Adipocyte (in vitro differentiated cells): ENCODE data around the gene ARL4D.

Source experiments
- DNase-seq: peaks from one replicate; pipeline ENCODE4 v3.0.0-alpha.2; 2015; ENCODE audit warnings: low read depth
- H3K27me3 ChIP-seq: replicated peaks from 2 replicates; pipeline ENCODE4 v1.7.0; 2013; ENCODE audit warnings: mild to moderate bottlenecking, low read length, moderate library complexity; ENCODE audit not compliant: control insufficient read depth, insufficient read depth
- H3K36me3 ChIP-seq: 2 replicates; pipeline ENCODE4 v1.7.0; 2013; ENCODE audit warnings: low read length, mild to moderate bottlenecking, moderate library complexity; ENCODE audit not compliant: control insufficient read depth, insufficient read depth, severe bottlenecking
- H3K4me1 ChIP-seq: 2 replicates; pipeline ENCODE4 v1.7.0; 2013; ENCODE audit warnings: mild to moderate bottlenecking, low read length, moderate library complexity; ENCODE audit not compliant: control insufficient read depth, insufficient read depth
- H3K4me3 ChIP-seq: 2 replicates; pipeline ENCODE4 v1.7.0; 2013; ENCODE audit warnings: mild to moderate bottlenecking, low read length, moderate library complexity
- H3K9ac ChIP-seq: 2 replicates; pipeline ENCODE4 v1.7.0; 2013; ENCODE audit warnings: mild to moderate bottlenecking, low read length, moderate library complexity
- H3K9me3 ChIP-seq: 2 replicates; pipeline ENCODE4 v1.7.0; 2013; ENCODE audit warnings: mild to moderate bottlenecking, low read length, moderate library complexity; ENCODE audit not compliant: control insufficient read depth

The ARL4D gene

GRCh38 chr17:43437756-43438155 is 39.0 kb downstream of the ARL4D start:
- Histone ChIP-seq H3K27me3 (no peaks in the 10 kb centered on the region), H3K4me3 (no peak overlapping the region), H3K9me3 (no peaks in the 10 kb centered on the region), H3K9ac (no peak overlapping the region), H3K36me3 (no peaks in the 10 kb centered on the region), H3K4me1 (peaks cover 18% of the 10 kb centered on the region)
- no peak for DNase-seq

DNA sequence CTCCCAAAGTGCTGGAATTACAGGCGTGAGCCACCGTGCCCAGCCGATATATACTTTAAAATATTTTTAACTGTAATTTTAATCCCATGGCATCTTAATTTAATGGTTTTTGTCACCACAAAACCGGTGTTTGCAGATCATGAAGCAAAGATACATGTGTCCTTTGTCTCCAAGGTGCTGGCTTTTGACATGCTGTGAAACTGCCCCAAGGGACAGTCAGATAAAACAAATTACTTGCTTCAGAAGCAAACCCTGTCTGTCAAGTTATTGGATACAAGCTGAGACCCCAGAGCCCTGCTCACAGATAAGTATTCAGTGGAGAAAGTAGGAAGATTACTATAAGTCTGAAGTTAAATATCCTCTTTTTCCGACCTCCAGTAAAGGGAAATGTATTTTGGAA is 39.8 kb downstream of the ARL4D start:
- Histone ChIP-seq H3K4me3 (no peak overlapping the region), H3K9me3 (no peaks in the 10 kb centered on the region), H3K36me3 (no peaks in the 10 kb centered on the region), H3K27me3 (no peaks in the 10 kb centered on the region), H3K4me1 (peaks cover 14% of the 10 kb centered on the region), H3K9ac (no peak overlapping the region)
- DNase-seq, result no peak

- Histone ChIP-seq H3K4me3 (no peak overlapping the region), H3K9me3 (no peaks in the 10 kb centered on the region), H3K9ac (no peak overlapping the region), H3K4me1 (peaks cover 14% of the 10 kb centered on the region), H3K27me3 (no peaks in the 10 kb centered on the region), H3K36me3 (no peaks in the 10 kb centered on the region)
- DNase-seq, result no peak
Measured at GRCh38 chr17:43439041-43439440, 40.2 kb downstream of the ARL4D start.

DNA sequence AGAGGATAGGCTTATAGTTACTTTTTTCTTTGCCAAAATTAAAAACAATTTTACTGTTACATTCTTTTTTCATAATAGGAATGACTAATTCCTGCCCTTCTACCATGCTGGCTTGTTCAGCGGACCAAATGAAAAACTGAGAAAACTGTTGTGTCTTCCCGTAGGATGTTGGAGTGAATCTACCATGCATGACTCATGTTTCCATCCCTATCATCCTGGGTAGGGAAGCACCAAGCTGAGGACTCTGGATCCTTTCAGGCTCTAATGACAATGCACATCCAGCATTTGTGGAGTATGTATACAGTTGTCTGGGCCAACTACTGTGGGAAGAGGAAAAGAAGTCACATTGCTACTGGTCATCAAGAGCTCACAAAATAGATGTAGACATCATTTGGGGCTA is 43.9 kb downstream of the ARL4D start:
- H3K4me3 ChIP-seq, result no peak overlapping the region
- H3K9me3 ChIP-seq, result no peaks in the 10 kb centered on the region
- H3K9ac ChIP-seq, result no peak overlapping the region
- no peaks in the 10 kb centered on the region for H3K36me3 ChIP-seq
- no peaks in the 10 kb centered on the region for H3K27me3 ChIP-seq
- peak; percentile 26 for DNase-seq
- H3K4me1 ChIP-seq, result peaks cover 15% of the 10 kb centered on the region

- no peak overlapping the region for H3K4me3 ChIP-seq
- H3K4me1 ChIP-seq, result peaks cover 19% of the 10 kb centered on the region
- H3K36me3 ChIP-seq, result no peaks in the 10 kb centered on the region
- no peak overlapping the region for H3K9ac ChIP-seq
- no peaks in the 10 kb centered on the region for H3K27me3 ChIP-seq
- no peak for DNase-seq
- no peaks in the 10 kb centered on the region for H3K9me3 ChIP-seq
Measured at GRCh38 chr17:43443381-43443780, 44.6 kb downstream of the ARL4D start.

DNA sequence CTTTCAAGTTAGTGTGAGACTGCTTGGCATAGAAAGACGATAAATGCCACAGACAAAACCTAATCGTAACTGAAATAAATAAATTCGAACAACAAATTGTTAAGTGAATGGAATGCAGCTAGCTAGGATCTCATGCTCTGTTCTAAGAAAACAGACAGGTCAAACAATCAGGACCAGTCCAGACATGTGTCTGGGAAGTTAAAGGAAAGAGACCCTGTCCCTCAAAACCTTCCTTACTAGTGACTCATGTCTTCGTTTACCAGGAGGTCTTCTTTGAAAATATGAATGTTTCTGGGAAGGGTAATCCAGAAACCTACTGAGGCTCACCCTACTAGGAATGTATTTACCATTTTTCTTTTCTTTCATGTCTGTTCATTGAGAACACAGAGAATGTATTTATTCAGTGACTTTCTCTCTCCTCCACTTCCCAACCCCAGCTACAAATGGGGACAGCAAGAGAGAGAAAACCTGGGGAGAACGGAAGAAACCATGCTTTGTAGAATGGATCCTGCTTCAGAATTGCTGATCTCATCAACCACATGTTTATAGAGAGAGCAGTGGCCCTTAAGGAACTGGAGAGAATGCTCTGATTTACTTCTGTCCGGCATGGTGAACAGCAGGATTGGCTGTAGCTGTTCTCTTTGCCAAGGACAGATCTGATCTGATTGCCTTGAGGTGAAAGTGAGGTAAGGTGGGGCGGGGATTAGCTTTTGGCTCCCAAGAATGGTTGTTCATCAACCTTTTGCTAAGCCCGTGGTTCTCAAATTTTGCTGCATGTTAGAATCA is 45.6 kb downstream of the ARL4D start:
- H3K27me3 ChIP-seq, result no peaks in the 10 kb centered on the region
- H3K36me3 ChIP-seq, result no peaks in the 10 kb centered on the region
- H3K4me3 ChIP-seq, result no peak overlapping the region
- peak; percentile 37 for DNase-seq
- no peak overlapping the region for H3K9ac ChIP-seq
- no peaks in the 10 kb centered on the region for H3K9me3 ChIP-seq
- peaks cover 26% of the 10 kb centered on the region for H3K4me1 ChIP-seq

DNA sequence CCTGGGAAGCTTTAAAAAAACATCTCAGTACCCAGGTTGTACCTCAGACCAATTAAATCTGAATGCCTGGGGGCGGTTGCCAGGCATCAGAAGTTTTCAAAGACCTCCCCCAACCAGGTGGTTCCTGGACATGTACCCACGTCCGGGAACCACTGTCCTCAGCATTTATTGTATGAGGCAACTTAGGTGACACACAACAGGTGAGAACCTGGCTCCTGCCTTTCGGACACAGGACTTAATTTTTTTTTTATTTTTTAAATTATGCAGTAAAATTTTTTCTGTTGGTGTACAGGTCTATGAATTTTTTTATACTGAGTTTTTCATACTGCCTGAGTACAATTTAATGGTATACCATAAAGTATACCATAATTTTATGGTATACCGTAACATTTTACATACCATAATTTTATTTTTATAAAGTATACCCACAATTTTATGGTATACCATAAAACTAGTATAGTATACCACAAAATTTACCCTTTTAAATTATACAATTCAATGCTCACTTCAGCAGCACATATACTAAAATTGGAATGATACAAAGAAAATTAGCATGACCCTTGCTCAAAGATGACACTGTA is 46.3 kb downstream of the ARL4D start:
- no peak for DNase-seq
- Histone ChIP-seq H3K9me3 (no peaks in the 10 kb centered on the region), H3K27me3 (no peaks in the 10 kb centered on the region), H3K4me3 (no peak overlapping the region), H3K9ac (no peak overlapping the region), H3K36me3 (no peaks in the 10 kb centered on the region), H3K4me1 (peaks cover 32% of the 10 kb centered on the region)

- H3K4me1 ChIP-seq, result peaks cover 33% of the 10 kb centered on the region
- H3K36me3 ChIP-seq, result no peaks in the 10 kb centered on the region
- no peak overlapping the region for H3K4me3 ChIP-seq
- no peak overlapping the region for H3K9ac ChIP-seq
- H3K9me3 ChIP-seq, result no peaks in the 10 kb centered on the region
- no peak for DNase-seq
- no peaks in the 10 kb centered on the region for H3K27me3 ChIP-seq
Measured at GRCh38 chr17:43446773-43447172, 48.0 kb downstream of the ARL4D start.

DNA sequence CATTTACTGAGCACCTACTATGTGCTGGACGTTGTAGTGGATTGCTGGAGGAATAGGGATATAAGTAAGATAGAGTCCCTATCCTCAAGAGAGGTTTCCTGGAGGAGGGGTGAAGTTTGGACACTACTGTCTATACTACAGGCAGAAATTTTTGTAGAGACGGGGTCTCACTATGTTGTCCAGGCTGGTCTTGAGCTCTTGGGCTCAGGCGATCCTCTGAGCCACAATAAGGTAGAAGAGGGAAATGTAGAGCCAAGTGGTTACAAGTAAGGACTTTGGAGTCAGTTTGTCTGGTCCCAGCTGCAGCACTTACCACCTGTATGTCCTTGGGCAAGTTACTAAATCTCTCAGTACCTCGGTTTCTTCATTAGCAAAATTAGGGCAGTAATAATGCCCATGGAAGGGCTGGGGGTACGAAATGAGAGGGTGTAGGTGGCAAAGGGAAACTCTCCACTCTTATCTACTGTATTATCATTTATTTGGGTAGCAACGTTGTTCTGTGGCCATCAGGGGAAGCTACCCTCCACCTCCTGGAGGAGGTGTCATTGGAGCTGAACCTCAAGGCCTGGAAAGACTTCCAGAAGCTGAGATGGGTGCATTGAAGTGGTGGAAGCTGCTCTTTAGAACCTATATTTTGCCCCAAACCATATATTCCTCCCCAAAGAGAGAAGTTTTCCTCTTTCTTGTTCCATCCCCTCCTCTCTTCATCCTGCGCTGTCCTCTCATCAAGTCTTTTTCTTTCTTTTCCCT is 50.1 kb downstream of the ARL4D start:
- H3K27me3 ChIP-seq, result no peaks in the 10 kb centered on the region
- no peak overlapping the region for H3K4me3 ChIP-seq
- H3K9me3 ChIP-seq, result no peaks in the 10 kb centered on the region
- H3K4me1 ChIP-seq, result peaks cover 22% of the 10 kb centered on the region
- H3K9ac ChIP-seq, result no peak overlapping the region
- DNase-seq, result no peak
- H3K36me3 ChIP-seq, result no peaks in the 10 kb centered on the region

- H3K9me3 ChIP-seq, result no peaks in the 10 kb centered on the region
Measured at GRCh38 chr17:43449470-43450248, 50.9 kb downstream of the ARL4D start.

More at GRCh38 chr17:43449470-43450248, 50.9 kb downstream of the ARL4D start:
- no peaks in the 10 kb centered on the region for H3K27me3 ChIP-seq
- peak; percentile 51 for DNase-seq
- peaks cover 22% of the 10 kb centered on the region for H3K4me1 ChIP-seq
- H3K4me3 ChIP-seq, result no peak overlapping the region
- no peak overlapping the region for H3K9ac ChIP-seq
- H3K36me3 ChIP-seq, result no peaks in the 10 kb centered on the region
